Measurements from ENCODE around the gene KSR2.

KSR2 gene

DNA sequence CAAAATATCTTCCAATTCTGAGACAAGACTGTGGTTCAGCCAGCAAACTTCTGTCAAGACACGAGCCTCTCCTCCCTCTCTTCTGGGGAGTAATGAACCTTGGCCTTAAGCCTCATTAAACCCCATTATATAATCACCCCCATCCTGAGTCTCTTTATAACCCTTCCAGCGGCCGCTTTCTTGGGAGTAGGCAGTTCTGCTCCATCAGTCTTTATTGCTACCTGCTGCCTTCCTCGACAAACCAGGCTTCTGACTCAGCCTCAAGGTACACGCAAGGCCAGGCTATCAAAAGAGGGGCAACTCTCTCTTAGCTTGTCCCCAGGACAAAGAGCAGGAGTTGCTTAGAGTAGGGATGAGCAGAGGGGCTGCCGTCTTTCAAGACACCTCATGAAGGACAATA, 306.6 kb downstream of the KSR2 start:
- H3K9ac ChIP-seq (ENCODE audit: insufficient read length, low read depth) = no peak overlapping the region
- no peaks in the 10 kb centered on the region for H3K9me3 ChIP-seq (ENCODE audit: insufficient read depth, low read length)
- no peaks in the 10 kb centered on the region for H3K36me3 ChIP-seq (ENCODE audit: insufficient read depth, insufficient read length, low read length)
- no peaks in the 10 kb centered on the region for H3K27me3 ChIP-seq (ENCODE audit: insufficient read depth, insufficient read length)
- DNase-seq (ENCODE audit: low read depth, low spot score) = no peak
- no peaks in the 10 kb centered on the region for H3K4me1 ChIP-seq (ENCODE audit: insufficient read depth, insufficient read length)
- TF ChIP-seq SUZ12 (IDR thresholded peaks at IDR 0.05; ENCODE audit: extremely low read depth, insufficient read depth, insufficient read length) (no peak), ZNF274 (IDR thresholded peaks at IDR 0.05; ENCODE audit: low read depth, low read length) (no peak), YY1 (IDR thresholded peaks at IDR 0.05; ENCODE audit: insufficient read depth, insufficient read length) (no peak)
- H3K4me3 ChIP-seq (ENCODE audit: insufficient read length, low read depth) = no peak overlapping the region

DNA sequence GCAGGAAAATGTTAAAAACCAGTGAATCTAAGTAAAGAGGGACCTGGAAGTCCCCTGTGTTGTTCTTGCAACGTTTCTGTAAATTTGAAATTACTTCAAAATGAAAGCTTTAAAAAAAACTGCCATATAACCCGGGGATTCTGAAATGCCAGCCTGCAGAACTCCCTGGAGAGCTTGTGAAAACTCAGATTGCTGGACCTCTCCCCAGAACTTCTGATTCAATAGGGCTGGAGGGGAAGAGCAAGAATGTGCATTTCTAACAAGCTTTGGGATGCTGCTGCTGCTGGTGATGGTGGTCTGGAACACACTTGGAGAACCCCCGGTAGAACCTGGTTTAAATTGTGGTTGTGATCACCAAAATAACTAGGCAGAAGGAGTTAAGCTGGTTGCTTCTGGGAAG, 307.3 kb downstream of the KSR2 start:
- no peaks in the 10 kb centered on the region for H3K27me3 ChIP-seq (ENCODE audit: insufficient read depth, insufficient read length)
- no peak overlapping the region for H3K4me3 ChIP-seq (ENCODE audit: insufficient read length, low read depth)
- H3K4me1 ChIP-seq (ENCODE audit: insufficient read depth, insufficient read length) = no peaks in the 10 kb centered on the region
- no peak overlapping the region for H3K9ac ChIP-seq (ENCODE audit: insufficient read length, low read depth)
- no peaks in the 10 kb centered on the region for H3K36me3 ChIP-seq (ENCODE audit: insufficient read depth, insufficient read length, low read length)
- no peaks in the 10 kb centered on the region for H3K9me3 ChIP-seq (ENCODE audit: insufficient read depth, low read length)
- DNase-seq (ENCODE audit: low read depth, low spot score) = no peak
- TF ChIP-seq ZNF274 (IDR thresholded peaks at IDR 0.05; ENCODE audit: low read depth, low read length) (no peak), SUZ12 (IDR thresholded peaks at IDR 0.05; ENCODE audit: extremely low read depth, insufficient read depth, insufficient read length) (no peak), YY1 (IDR thresholded peaks at IDR 0.05; ENCODE audit: insufficient read depth, insufficient read length) (no peak)

DNA sequence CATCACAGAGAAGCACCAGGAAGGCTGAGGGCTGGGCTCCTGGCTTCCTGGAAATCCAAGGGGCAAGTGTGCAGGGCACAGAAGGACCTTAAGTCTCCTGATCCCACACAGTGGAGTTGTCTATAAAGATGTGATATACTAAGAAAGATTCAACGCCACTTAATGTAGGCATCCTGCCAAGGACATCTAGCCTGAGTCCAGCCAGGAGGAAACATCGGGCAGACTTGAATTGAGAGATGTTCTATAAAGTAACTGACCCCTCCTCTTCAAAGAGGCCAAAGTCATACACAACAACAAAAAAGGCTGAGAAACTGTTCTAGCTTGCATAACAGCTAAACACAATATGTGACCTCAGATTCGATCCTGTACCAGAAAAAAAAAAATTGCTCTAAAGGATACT, 307.9 kb downstream of the KSR2 start:
- no peaks in the 10 kb centered on the region for H3K4me1 ChIP-seq (ENCODE audit: insufficient read depth, insufficient read length)
- no peaks in the 10 kb centered on the region for H3K27me3 ChIP-seq (ENCODE audit: insufficient read depth, insufficient read length)
- no peak for DNase-seq (ENCODE audit: low read depth, low spot score)
- H3K4me3 ChIP-seq (ENCODE audit: insufficient read length, low read depth) = no peak overlapping the region
- H3K9ac ChIP-seq (ENCODE audit: insufficient read length, low read depth) = no peak overlapping the region
- TF ChIP-seq SUZ12 (IDR thresholded peaks at IDR 0.05; ENCODE audit: extremely low read depth, insufficient read depth, insufficient read length) = no peak
- no peaks in the 10 kb centered on the region for H3K9me3 ChIP-seq (ENCODE audit: insufficient read depth, low read length)
- H3K36me3 ChIP-seq (ENCODE audit: insufficient read depth, insufficient read length, low read length) = no peaks in the 10 kb centered on the region

DNA sequence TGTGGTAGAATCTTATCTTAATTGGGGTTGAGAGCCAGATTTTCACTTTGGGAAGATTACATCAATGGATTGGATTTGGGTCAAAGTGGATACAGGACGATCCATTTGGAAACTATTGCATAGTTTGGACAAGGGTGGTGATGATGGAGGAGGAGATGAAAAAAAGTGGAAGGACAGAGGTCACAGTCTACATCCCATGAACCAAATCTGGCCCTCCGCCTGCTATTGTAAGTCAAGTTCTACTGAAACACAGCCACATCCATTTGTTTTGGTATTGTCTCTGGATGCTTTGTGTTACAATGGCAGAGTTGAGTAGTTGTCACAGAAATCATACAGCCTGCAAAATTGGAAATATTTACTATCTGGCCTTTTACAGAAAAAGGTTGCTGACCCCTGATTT, 310.6 kb downstream of the KSR2 start:
- TF ChIP-seq ZNF274 (IDR thresholded peaks at IDR 0.05; ENCODE audit: low read depth, low read length) (no peak), YY1 (IDR thresholded peaks at IDR 0.05; ENCODE audit: insufficient read depth, insufficient read length) (no peak), SUZ12 (IDR thresholded peaks at IDR 0.05; ENCODE audit: extremely low read depth, insufficient read depth, insufficient read length) (no peak)
- H3K36me3 ChIP-seq (ENCODE audit: insufficient read depth, insufficient read length, low read length) = no peaks in the 10 kb centered on the region
- DNase-seq (ENCODE audit: low read depth, low spot score) = no peak
- H3K27me3 ChIP-seq (ENCODE audit: insufficient read depth, insufficient read length) = no peaks in the 10 kb centered on the region
- no peaks in the 10 kb centered on the region for H3K9me3 ChIP-seq (ENCODE audit: insufficient read depth, low read length)
- H3K9ac ChIP-seq (ENCODE audit: insufficient read length, low read depth) = no peak overlapping the region
- H3K4me3 ChIP-seq (ENCODE audit: insufficient read length, low read depth) = no peak overlapping the region
- no peaks in the 10 kb centered on the region for H3K4me1 ChIP-seq (ENCODE audit: insufficient read depth, insufficient read length)

DNA sequence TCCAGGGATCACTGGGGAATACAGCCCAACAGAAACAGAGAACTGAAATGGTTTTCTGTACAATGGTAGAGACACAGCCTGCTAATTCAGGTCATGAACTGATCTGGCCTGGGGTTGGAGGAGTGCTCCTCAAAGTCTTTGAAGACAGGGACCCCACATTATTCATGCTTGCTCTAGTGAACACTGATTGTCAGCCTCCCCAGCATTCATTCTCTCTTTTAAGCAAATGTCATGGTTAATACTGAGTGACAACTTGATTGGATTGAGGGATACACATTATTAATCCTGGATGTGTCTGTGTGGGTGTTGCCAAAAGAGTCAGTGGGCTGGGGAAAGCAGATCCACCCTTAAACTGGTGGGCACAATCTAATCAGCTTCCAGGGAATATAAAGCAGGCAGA, 319.0 kb downstream of the KSR2 start:
- Histone ChIP-seq H3K36me3 (ENCODE audit: insufficient read depth, insufficient read length, low read length) (no peaks in the 10 kb centered on the region), H3K9me3 (ENCODE audit: insufficient read depth, low read length) (peaks cover 13% of the 10 kb centered on the region; the same call in 1 of the 2 replicates), H3K4me1 (ENCODE audit: insufficient read depth, insufficient read length) (no peaks in the 10 kb centered on the region), H3K4me3 (ENCODE audit: insufficient read length, low read depth) (no peak overlapping the region), H3K27me3 (ENCODE audit: insufficient read depth, insufficient read length) (no peaks in the 10 kb centered on the region), H3K9ac (ENCODE audit: insufficient read length, low read depth) (no peak overlapping the region)
- TF ChIP-seq SUZ12 (IDR thresholded peaks at IDR 0.05; ENCODE audit: extremely low read depth, insufficient read depth, insufficient read length) = no peak
- TF ChIP-seq YY1 (IDR thresholded peaks at IDR 0.05; ENCODE audit: insufficient read depth, insufficient read length) = no peak
- TF ChIP-seq ZNF274 (IDR thresholded peaks at IDR 0.05; ENCODE audit: low read depth, low read length) = no peak
- DNase-seq (ENCODE audit: low read depth, low spot score) = no peak

DNA sequence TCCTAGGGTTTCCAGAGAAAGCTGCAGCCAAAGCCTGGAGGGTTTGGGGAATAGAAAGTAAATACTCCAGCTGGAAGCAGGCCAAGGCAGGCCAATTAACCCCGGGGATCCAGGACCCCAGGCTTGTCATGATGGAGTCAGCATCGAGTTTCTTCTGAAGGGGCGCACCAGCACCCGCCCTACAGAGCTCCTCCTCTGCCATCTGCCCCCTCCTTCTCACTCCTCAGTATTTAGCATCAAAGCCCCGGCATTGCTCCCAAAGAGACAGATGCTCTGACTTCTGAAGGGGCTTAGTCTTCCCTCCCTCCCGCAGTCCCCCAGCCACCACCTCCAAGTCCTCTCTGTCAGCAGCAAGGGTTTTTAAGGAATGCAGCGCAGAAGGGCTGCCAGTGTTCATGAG, 322.3 kb downstream of the KSR2 start:
- Histone ChIP-seq H3K9me3 (ENCODE audit: insufficient read depth, low read length) (peaks cover 6% of the 10 kb centered on the region; the same call in 1 of the 2 replicates), H3K36me3 (ENCODE audit: insufficient read depth, insufficient read length, low read length) (no peaks in the 10 kb centered on the region), H3K9ac (ENCODE audit: insufficient read length, low read depth) (no peak overlapping the region), H3K27me3 (ENCODE audit: insufficient read depth, insufficient read length) (no peaks in the 10 kb centered on the region), H3K4me1 (ENCODE audit: insufficient read depth, insufficient read length) (no peaks in the 10 kb centered on the region), H3K4me3 (ENCODE audit: insufficient read length, low read depth) (no peak overlapping the region)
- DNase-seq (ENCODE audit: low read depth, low spot score) = no peak
- TF ChIP-seq YY1 (IDR thresholded peaks at IDR 0.05; ENCODE audit: insufficient read depth, insufficient read length) (no peak), ZNF274 (IDR thresholded peaks at IDR 0.05; ENCODE audit: low read depth, low read length) (no peak), SUZ12 (IDR thresholded peaks at IDR 0.05; ENCODE audit: extremely low read depth, insufficient read depth, insufficient read length) (no peak)

DNA sequence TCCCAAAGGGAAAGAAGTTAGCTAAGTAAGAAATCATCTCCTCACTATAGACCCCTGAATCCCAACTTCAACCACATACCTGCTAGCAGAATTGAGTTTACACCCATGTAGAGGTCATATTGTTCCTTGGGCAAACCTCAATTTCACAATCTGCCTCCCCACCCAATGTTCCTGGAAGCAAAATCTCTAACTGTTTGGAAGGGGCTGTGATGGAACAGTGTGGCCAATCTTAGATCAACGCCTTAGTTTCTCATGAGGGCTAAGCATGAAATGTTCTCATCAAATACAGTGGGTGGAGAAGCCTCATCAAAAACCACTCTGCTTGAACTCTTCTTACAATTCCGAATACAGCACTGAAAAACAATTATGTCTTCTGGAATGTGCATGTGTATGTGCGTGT, 323.3 kb downstream of the KSR2 start:
- H3K27me3 ChIP-seq (ENCODE audit: insufficient read depth, insufficient read length) = no peaks in the 10 kb centered on the region
- H3K36me3 ChIP-seq (ENCODE audit: insufficient read depth, insufficient read length, low read length) = no peaks in the 10 kb centered on the region
- TF ChIP-seq SUZ12 (IDR thresholded peaks at IDR 0.05; ENCODE audit: extremely low read depth, insufficient read depth, insufficient read length) (no peak), YY1 (IDR thresholded peaks at IDR 0.05; ENCODE audit: insufficient read depth, insufficient read length) (no peak), ZNF274 (IDR thresholded peaks at IDR 0.05; ENCODE audit: low read depth, low read length) (no peak)
- no peak overlapping the region for H3K4me3 ChIP-seq (ENCODE audit: insufficient read length, low read depth)
- H3K4me1 ChIP-seq (ENCODE audit: insufficient read depth, insufficient read length) = no peaks in the 10 kb centered on the region
- H3K9ac ChIP-seq (ENCODE audit: insufficient read length, low read depth) = no peak overlapping the region
- H3K9me3 ChIP-seq (ENCODE audit: insufficient read depth, low read length) = no peaks in the 10 kb centered on the region
- no peak for DNase-seq (ENCODE audit: low read depth, low spot score)

DNA sequence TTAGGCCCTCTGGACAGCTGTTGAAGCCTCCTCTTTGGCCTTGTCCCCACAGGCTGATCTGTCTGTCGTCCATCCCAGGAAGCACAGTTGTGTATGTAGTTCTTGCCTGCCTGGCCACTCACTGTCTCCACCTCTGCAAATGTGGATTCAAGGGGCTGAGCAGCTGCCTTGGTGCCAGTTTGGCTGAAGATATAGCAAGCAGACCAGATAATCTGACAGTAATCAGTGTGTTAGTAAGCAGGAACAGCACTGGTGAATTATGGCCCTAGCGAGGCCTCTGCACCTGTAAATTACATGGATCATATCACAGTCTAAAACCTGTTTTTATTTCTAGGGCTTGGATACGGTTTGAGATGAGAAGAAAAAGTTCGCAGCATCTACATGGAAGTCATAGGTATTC, 324.8 kb downstream of the KSR2 start:
- Histone ChIP-seq H3K9ac (ENCODE audit: insufficient read length, low read depth) (no peak overlapping the region), H3K4me3 (ENCODE audit: insufficient read length, low read depth) (no peak overlapping the region), H3K36me3 (ENCODE audit: insufficient read depth, insufficient read length, low read length) (no peaks in the 10 kb centered on the region), H3K9me3 (ENCODE audit: insufficient read depth, low read length) (no peaks in the 10 kb centered on the region), H3K27me3 (ENCODE audit: insufficient read depth, insufficient read length) (no peaks in the 10 kb centered on the region), H3K4me1 (ENCODE audit: insufficient read depth, insufficient read length) (no peaks in the 10 kb centered on the region)
- TF ChIP-seq ZNF274 (IDR thresholded peaks at IDR 0.05; ENCODE audit: low read depth, low read length) = no peak
- no peak for DNase-seq (ENCODE audit: low read depth, low spot score)
